MM.1S (cell line): ENCODE measurements around the gene MTA2.

Experiments
- CTCF ChIP-seq: fragments of 300-600 bp; sonication (generic); IDR thresholded peaks from 2 replicates; pipeline ENCODE4 v1.5.1; 2016; ENCODE audit warnings: antibody characterized with exemption, low read length, mixed read lengths
- EZH2 ChIP-seq: fragments of 300-600 bp; sonication (generic); optimal IDR thresholded peaks from 2 replicates; pipeline ENCODE3; 2017; ENCODE audit warnings: low read depth, mild to moderate bottlenecking, antibody characterized with exemption, low read length, mixed read lengths

- TF ChIP-seq EZH2: no peak
- no peak for TF ChIP-seq CTCF
Observed at GRCh38 chr11:62558669-62559068, 43.0 kb downstream of the MTA2 start.
